Right ventricle myocardium inferior (tissue), 1 donor: ENCODE results near the gene WFDC5. TPM values are rescaled to one million over a fixed set of nuclear protein-coding genes. Genes with fewer than 3 reads are reported as not detected.

Experiments
- ATAC-seq: fragments of 200-7000 bp; cut with Tn5 transposase; one replicate; pipeline ENCODE4 v1.9.1; 2020; ENCODE audit warnings: mild to moderate bottlenecking, moderate library complexity
- DNase-seq: peaks from one replicate; pipeline ENCODE4 v3.0.0; 2021; ENCODE audit errors: missing footprints
- intact Hi-C: fragments of 100-400 bp; cut with DNase I; formaldehyde crosslinking; loops from one replicate; pipeline ENCODE4 v1.11.0; 2022
- total RNA-seq: library from RNA; stranded (reverse); fragmentation: NEBNext Ultra II Directional; extraction: Animal tissue kit (Norgen Biotek cat#: 25700); gene quantifications from one replicate; pipeline ENCODE4 v1.2.1, GENCODE V29; 2021
- donor health status: DM: no; HTN: yes; CAD: no; lungs with severe emphysema.

Gene WFDC5
- total RNA-seq, 1 donor from 2014 or later: not detected

- DNase-seq: no peak
- ATAC-seq: no peak
- intact Hi-C loops: no loop called here
Observed at GRCh38 chr20:45118028-45118427, 3.1 kb upstream of the WFDC5 start.

- ATAC-seq: no peak
- intact Hi-C loops: no loop called here
- DNase-seq: no peak
Observed at GRCh38 chr20:45117581-45117980, 2.6 kb upstream of the WFDC5 start.

- ATAC-seq (no peak), DNase-seq (no peak)
- intact Hi-C loops: no loop called here
Observed at GRCh38 chr20:45115829-45116228, 855 bp upstream of the WFDC5 start.

- ATAC-seq: no peak
- DNase-seq: no peak
- intact Hi-C loops: no loop called here
Observed at GRCh38 chr20:45115386-45115774, 406 bp upstream of the WFDC5 start.

- intact Hi-C loops: loop anchor here (5.0 kb wide), 1 partner anchor 72 kb away; no protein-coding TSS in a partner anchor
- no peak for ATAC-seq
- DNase-seq: no peak
Observed at GRCh38 chr20:45113865-45114264, 1.1 kb downstream of the WFDC5 start.

- DNase-seq: no peak
- no peak for ATAC-seq
- intact Hi-C loops: loop anchor here (5.0 kb wide), 1 partner anchor 70 kb away; no protein-coding TSS in a partner anchor
Observed at GRCh38 chr20:45112754-45113153, 2.2 kb downstream of the WFDC5 start.

- intact Hi-C loops: loop anchor here (5.0 kb wide), 1 partner anchor 70 kb away; no protein-coding TSS in a partner anchor
- DNase-seq (no peak), ATAC-seq (no peak)
Observed at GRCh38 chr20:45111799-45112471, 3.0 kb downstream of the WFDC5 start.

GRCh38 chr20:45111285-45111684 is 3.7 kb downstream of the WFDC5 start:
- ATAC-seq (no peak), DNase-seq (no peak)
- intact Hi-C loops: loop anchor here (5.0 kb wide), 1 partner anchor 69 kb away; no protein-coding TSS in a partner anchor

- DNase-seq (no peak), ATAC-seq (no peak)
- intact Hi-C loops: loop anchor here (5.0 kb wide), 1 partner anchor 68 kb away; no protein-coding TSS in a partner anchor
Observed at GRCh38 chr20:45110301-45110700, 4.7 kb downstream of the WFDC5 start.

- intact Hi-C loops: loop anchor here (5.0 kb wide), 1 partner anchor 67 kb away; no protein-coding TSS in a partner anchor
- ATAC-seq: no peak
- no peak for DNase-seq
Observed at GRCh38 chr20:45109634-45110033, 5.3 kb downstream of the WFDC5 start.

- intact Hi-C loops: no loop called here
- ATAC-seq (no peak), DNase-seq (no peak)
Observed at GRCh38 chr20:45105317-45105716, 9.7 kb downstream of the WFDC5 start.

- no peak for DNase-seq
- intact Hi-C loops: no loop called here
- ATAC-seq: no peak
Observed at GRCh38 chr20:45104786-45105185, 10.2 kb downstream of the WFDC5 start.

GRCh38 chr20:45103072-45103471 is 11.9 kb downstream of the WFDC5 start:
- intact Hi-C loops: no loop called here
- ATAC-seq: no peak
- DNase-seq: no peak

- ATAC-seq (no peak), DNase-seq (no peak)
- intact Hi-C loops: no loop called here
Observed at GRCh38 chr20:45101333-45101850, 13.6 kb downstream of the WFDC5 start.

- DNase-seq (no peak), ATAC-seq (no peak)
- intact Hi-C loops: no loop called here
Observed at GRCh38 chr20:45100563-45101245, 14.3 kb downstream of the WFDC5 start, which contains the start of gene KCNS1. TSS of gene KCNS1 (minus strand) at chr20:45101127. CDS start at chr20:45099236, 1,891 bp downstream.

GRCh38 chr20:45098103-45098773 is 16.7 kb downstream of the WFDC5 start:
- ATAC-seq (no peak), DNase-seq (no peak)
- intact Hi-C loops: no loop called here

GRCh38 chr20:45097485-45098102 is 17.4 kb downstream of the WFDC5 start:
- intact Hi-C loops: no loop called here
- ATAC-seq: no peak

GRCh38 chr20:45096781-45097180 is 18.2 kb downstream of the WFDC5 start:
- intact Hi-C loops: loop anchor here (1.0 kb wide), 1 partner anchor 52 kb away; no protein-coding TSS in a partner anchor
- ATAC-seq (no peak), DNase-seq (no peak)

More at GRCh38 chr20:45097485-45098102, 17.4 kb downstream of the WFDC5 start:
- DNase-seq: no peak

GRCh38 chr20:45095805-45096238 is 19.2 kb downstream of the WFDC5 start:
- intact Hi-C loops: loop anchor here (1.0 to 2.0 kb wide), 3 partner anchors 52 to 197 kb away; no protein-coding TSS in a partner anchor
- DNase-seq: no peak
- ATAC-seq: peak; percentile 15
